GM21825 (cell line): ENCODE results near the gene GRM6.
A peak's percentile ranks its signal among the peaks of the same experiment; 100 is the strongest.

Source experiments
- ATAC-seq: cut with Tn5 transposase; IDR thresholded peaks from one replicate; pipeline ENCODE4 v1.9.1; 2021; ENCODE audit warnings: mild to moderate bottlenecking, moderate library complexity; ENCODE audit not compliant: unreplicated experiment

Gene GRM6

GRCh38 chr5:178994580-178995340, at the start of gene GRM6:
Gene GRM6 (minus strand): TSS chr5:178995320. CDS start chr5:178994944, 376 bp downstream.
- no peak for ATAC-seq

GRCh38 chr5:179044765-179045164, 49.6 kb upstream of the GRM6 start:
- ATAC-seq = no peak

- ATAC-seq = no peak
Measured at GRCh38 chr5:179033004-179033580, 38.0 kb upstream of the GRM6 start.

GRCh38 chr5:179023528-179024189, 28.5 kb upstream of the GRM6 start, which contains the start of gene ZNF879:
Gene ZNF879 (plus strand): TSS chr5:179023804. CDS start chr5:179025005, 1,201 bp downstream.
- peak; percentile 90 for ATAC-seq

- no peak for ATAC-seq
Measured at GRCh38 chr5:179008667-179009066, 13.5 kb upstream of the GRM6 start.

GRCh38 chr5:179006564-179006963, 11.4 kb upstream of the GRM6 start:
- ATAC-seq = no peak

- no peak for ATAC-seq
Measured at GRCh38 chr5:178998441-178998840, 3.3 kb upstream of the GRM6 start.

GRCh38 chr5:178997191-178997590, 2.1 kb upstream of the GRM6 start:
- ATAC-seq = no peak

GRCh38 chr5:178996156-178996555, 1.0 kb upstream of the GRM6 start:
- no peak for ATAC-seq

- no peak for ATAC-seq
Measured at GRCh38 chr5:178995341-178995690, 196 bp upstream of the GRM6 start.

GRCh38 chr5:178993955-178994579, 1.1 kb downstream of the GRM6 start:
- no peak for ATAC-seq

GRCh38 chr5:178993236-178993765, 1.8 kb downstream of the GRM6 start:
- no peak for ATAC-seq

- no peak for ATAC-seq
Measured at GRCh38 chr5:178992291-178992895, 2.7 kb downstream of the GRM6 start.

- no peak for ATAC-seq
Measured at GRCh38 chr5:178991190-178992145, 3.7 kb downstream of the GRM6 start.

GRCh38 chr5:178990491-178990890, 4.6 kb downstream of the GRM6 start:
- ATAC-seq = no peak

- ATAC-seq = no peak
Measured at GRCh38 chr5:178989311-178989710, 5.8 kb downstream of the GRM6 start.

- no peak for ATAC-seq
Measured at GRCh38 chr5:178988436-178989220, 6.5 kb downstream of the GRM6 start.

GRCh38 chr5:178986326-178986960, 8.7 kb downstream of the GRM6 start:
- no peak for ATAC-seq
